Dendritic cell treated with granulocyte-macrophage colony-stimulating factor and Interleukin-4, amounts not matched to agents 40 ng/mL and 50 ng/mL, for 4 days (primary cell): ENCODE data around the gene RAI14.
"Not testable (repeated sequence)": the region's sequence is repeated elsewhere in the genome, so short reads cannot be mapped to it uniquely, and the experiment has no call there.

Experiments used
- H3K27ac Mint-ChIP-seq: one replicate; pipeline ENCODE4 v1.8.0; 2022; ENCODE audit warnings: mild to moderate bottlenecking, mixed read lengths
- H3K27me3 Mint-ChIP-seq: one replicate; pipeline ENCODE4 v1.8.0; 2022; ENCODE audit warnings: mild to moderate bottlenecking, mixed read lengths
- H3K36me3 Mint-ChIP-seq: one replicate; pipeline ENCODE4 v1.8.0; 2022; ENCODE audit warnings: low read depth, mixed read lengths
- H3K4me1 Mint-ChIP-seq: one replicate; pipeline ENCODE4 v1.8.0; 2022; ENCODE audit warnings: low read depth, mixed read lengths
- H3K4me3 Mint-ChIP-seq: one replicate; pipeline ENCODE4 v1.8.0; 2022; ENCODE audit warnings: mild to moderate bottlenecking, moderate library complexity, mixed read lengths
- H3K9me3 Mint-ChIP-seq: one replicate; pipeline ENCODE4 v1.8.0; 2022; ENCODE audit warnings: mixed read lengths
- intact Hi-C: fragments of 100-400 bp; cut with micrococcal nuclease; formaldehyde crosslinking; loops from one replicate; pipeline ENCODE4 v1.15.0; 2022

The RAI14 gene

GRCh38 chr5:34692786-34693185 is 36.7 kb downstream of the RAI14 start:
- no peak overlapping the region for H3K27ac Mint-ChIP-seq
- no peaks in the 10 kb centered on the region for H3K4me1 Mint-ChIP-seq
- H3K36me3 Mint-ChIP-seq = no peaks in the 10 kb centered on the region
- H3K4me3 Mint-ChIP-seq = no peak overlapping the region
- intact Hi-C loops = no loop called here
- no peaks in the 10 kb centered on the region for H3K9me3 Mint-ChIP-seq
- no peaks in the 10 kb centered on the region for H3K27me3 Mint-ChIP-seq

DNA sequence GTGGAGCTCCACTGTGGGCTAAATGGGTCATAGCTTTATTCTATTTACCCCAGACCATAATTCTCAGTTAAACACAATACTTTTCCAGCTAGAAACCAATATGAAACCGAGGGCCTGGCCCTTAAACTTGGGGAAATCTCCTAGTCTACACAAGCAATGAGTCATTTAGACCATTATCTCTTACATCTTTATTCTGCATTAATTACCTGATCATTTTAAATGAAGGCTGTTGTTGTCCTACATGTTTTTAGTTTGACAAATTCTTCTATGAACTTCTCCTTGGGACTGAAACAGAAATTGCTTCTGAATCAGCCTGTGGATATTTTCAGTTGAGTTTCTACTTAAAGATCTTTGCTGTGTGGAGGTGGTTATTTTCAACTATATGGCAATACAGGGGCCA is 37.9 kb downstream of the RAI14 start:
- H3K9me3 Mint-ChIP-seq = no peaks in the 10 kb centered on the region
- intact Hi-C loops = no loop called here
- H3K27ac Mint-ChIP-seq = no peak overlapping the region
- H3K27me3 Mint-ChIP-seq = no peaks in the 10 kb centered on the region
- no peaks in the 10 kb centered on the region for H3K4me1 Mint-ChIP-seq
- no peak overlapping the region for H3K4me3 Mint-ChIP-seq
- no peaks in the 10 kb centered on the region for H3K36me3 Mint-ChIP-seq

GRCh38 chr5:34694685-34695084 is 38.6 kb downstream of the RAI14 start:
- Mint-ChIP-seq H3K9me3 (no peaks in the 10 kb centered on the region), H3K4me1 (no peaks in the 10 kb centered on the region), H3K27ac (no peak overlapping the region), H3K27me3 (no peaks in the 10 kb centered on the region), H3K4me3 (no peak overlapping the region), H3K36me3 (no peaks in the 10 kb centered on the region)
- intact Hi-C loops = no loop called here

- Mint-ChIP-seq H3K9me3 (no peaks in the 10 kb centered on the region), H3K4me1 (no peaks in the 10 kb centered on the region), H3K4me3 (no peak overlapping the region), H3K27me3 (no peaks in the 10 kb centered on the region), H3K27ac (no peak overlapping the region), H3K36me3 (no peaks in the 10 kb centered on the region)
- intact Hi-C loops = no loop called here
Observed at GRCh38 chr5:34695275-34696027, 39.3 kb downstream of the RAI14 start.

DNA sequence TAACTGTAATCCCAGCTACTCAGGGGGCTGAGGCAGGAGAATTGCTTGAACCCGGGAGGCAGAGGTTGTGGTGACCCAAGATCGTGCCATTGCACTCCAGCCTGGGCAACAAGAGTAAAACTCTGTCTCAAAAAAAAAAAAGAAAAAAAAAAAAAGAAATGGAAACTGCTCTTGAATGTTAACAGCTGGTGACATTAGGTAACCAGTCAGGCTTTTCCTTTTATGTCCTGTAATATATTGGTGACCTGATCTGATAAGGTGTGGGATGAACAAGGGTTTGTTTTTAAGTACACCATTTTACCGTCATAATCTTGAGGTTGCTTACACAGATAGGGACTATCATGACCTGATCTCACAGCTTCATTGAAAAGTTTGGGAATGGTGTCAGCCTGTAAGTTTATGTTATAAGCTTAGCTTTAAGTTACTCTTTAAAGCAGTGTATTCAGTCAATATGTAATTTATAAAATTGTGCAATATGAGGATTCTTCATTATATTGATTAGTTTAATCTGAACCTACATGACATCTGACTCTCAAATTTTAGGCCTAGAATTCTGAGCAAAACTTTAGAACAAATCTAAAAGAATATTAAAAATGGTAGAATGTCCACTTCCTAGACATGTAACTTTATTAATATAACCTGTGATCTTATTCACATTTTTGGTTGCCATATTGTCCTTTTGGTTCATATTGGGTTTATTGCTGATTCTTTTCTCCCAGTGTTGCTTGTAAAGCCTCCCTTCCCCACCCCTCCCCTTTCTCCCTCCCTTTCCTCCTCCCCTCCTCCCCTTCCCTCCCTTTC is 41.4 kb downstream of the RAI14 start:
- Mint-ChIP-seq H3K9me3 (no peaks in the 10 kb centered on the region), H3K27ac (no peak overlapping the region), H3K4me3 (no peak overlapping the region), H3K27me3 (no peaks in the 10 kb centered on the region), H3K36me3 (no peaks in the 10 kb centered on the region), H3K4me1 (no peaks in the 10 kb centered on the region)
- intact Hi-C loops = no loop called here

DNA sequence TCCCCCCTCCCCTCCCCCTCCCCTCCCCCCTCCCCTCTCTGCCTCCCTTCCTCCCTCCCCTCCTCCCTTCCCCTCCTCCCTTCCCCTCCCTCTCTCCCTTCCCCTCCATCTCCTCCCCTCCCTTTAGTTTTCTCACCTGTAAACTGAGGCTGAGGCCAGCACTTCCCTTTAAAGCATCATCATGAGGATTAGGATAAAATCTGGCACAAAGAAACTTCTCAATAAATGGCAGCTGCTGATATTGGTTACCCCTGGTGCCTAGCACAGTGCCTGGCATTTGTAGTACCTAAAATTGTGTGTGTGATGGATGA is 41.9 kb downstream of the RAI14 start:
- H3K4me3 Mint-ChIP-seq = no peak overlapping the region
- H3K27me3 Mint-ChIP-seq = no peaks in the 10 kb centered on the region
- intact Hi-C loops = no loop called here
- no peaks in the 10 kb centered on the region for H3K36me3 Mint-ChIP-seq
- H3K4me1 Mint-ChIP-seq = no peaks in the 10 kb centered on the region
- H3K9me3 Mint-ChIP-seq = no peaks in the 10 kb centered on the region
- H3K27ac Mint-ChIP-seq = no peak overlapping the region

DNA sequence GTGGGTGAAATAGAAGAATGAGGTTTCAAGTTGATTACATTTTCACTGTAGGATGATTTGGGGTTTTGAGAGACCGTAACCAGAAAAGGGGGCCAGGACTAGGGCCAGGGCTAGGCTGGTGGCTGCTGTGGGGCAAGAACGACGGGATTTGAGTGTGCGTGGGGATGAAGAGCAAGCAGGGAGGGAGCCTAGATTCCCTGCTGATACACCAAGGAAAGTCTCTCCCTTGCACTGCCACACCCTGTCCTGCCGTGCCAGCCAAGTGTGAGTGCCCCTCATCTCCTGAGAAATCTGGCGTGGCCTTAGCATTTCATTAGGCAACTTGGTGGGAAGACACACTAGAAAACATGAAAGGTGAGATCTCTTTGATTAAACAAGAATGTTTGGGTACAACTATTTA is 42.6 kb downstream of the RAI14 start:
- Mint-ChIP-seq H3K9me3 (no peaks in the 10 kb centered on the region), H3K4me1 (no peaks in the 10 kb centered on the region), H3K4me3 (no peak overlapping the region), H3K36me3 (no peaks in the 10 kb centered on the region), H3K27ac (no peak overlapping the region), H3K27me3 (no peaks in the 10 kb centered on the region)
- intact Hi-C loops = no loop called here

DNA sequence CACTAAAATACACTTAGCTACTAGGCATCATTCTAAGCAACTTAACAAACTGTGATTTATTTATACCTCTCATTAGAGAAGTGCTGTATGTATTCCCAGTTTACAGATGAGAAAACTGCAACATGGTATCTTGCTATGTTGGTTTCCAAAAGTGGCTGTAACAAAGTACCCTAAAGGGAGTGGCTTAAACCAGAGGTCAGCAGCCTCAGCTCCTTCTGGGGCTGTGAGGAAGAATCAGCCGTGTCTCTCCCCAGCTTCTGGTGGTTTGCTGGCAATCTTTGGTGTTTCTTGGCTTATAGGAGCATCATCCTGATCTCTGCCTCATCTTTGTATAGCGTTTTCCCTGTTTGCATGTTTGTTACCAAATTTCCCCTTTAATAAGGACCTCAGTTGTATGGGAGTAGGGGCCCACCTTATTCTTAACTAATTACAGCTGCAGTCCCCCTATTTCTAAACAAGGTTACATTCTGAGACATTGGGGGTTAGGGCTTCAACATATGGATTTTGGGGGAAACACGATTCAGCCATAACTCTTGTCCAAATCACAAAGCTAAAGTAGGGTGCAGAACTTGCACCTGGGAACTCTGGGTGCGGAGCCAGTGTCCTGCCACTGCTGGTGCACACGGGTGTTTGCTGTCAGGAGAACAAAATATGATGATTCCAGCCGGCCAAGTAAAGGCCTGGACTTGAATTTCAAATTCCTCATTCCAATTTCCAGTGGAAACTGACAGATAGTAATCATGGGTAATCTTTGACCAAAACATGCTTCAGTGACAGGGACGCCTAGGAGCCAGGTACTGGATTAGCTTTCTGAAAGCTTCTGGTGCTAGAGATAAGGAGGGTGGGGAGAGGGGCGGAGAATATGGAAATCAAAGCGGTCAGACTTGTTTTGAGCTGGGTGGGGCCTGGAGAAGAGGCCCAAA is 43.3 kb downstream of the RAI14 start:
- intact Hi-C loops = no loop called here
- Mint-ChIP-seq H3K27ac (no peak overlapping the region), H3K9me3 (no peaks in the 10 kb centered on the region), H3K36me3 (no peaks in the 10 kb centered on the region), H3K4me1 (no peaks in the 10 kb centered on the region), H3K27me3 (no peaks in the 10 kb centered on the region), H3K4me3 (no peak overlapping the region)

DNA sequence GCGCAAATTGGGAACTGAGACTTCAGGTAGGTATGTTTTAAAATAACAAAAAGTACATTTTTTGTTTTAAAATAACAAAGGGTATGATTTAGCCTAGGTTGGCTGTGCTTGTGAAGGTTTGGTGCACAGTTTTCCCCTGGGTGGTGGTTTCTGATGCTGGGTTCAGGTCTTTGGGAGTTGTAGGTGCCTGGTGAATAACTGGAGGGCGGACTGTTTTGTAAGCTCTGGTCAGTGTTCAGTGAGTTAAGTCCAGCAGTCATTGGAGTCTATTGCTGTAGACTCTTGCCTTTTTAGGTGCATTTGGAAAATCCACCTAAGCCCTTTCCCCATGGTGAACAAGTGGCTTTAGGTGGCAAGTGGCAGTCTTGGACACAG is 43.9 kb downstream of the RAI14 start:
- Mint-ChIP-seq H3K4me1 (no peaks in the 10 kb centered on the region), H3K9me3 (no peaks in the 10 kb centered on the region), H3K36me3 (no peaks in the 10 kb centered on the region), H3K27ac (no peak overlapping the region), H3K27me3 (no peaks in the 10 kb centered on the region), H3K4me3 (no peak overlapping the region)
- intact Hi-C loops = no loop called here

DNA sequence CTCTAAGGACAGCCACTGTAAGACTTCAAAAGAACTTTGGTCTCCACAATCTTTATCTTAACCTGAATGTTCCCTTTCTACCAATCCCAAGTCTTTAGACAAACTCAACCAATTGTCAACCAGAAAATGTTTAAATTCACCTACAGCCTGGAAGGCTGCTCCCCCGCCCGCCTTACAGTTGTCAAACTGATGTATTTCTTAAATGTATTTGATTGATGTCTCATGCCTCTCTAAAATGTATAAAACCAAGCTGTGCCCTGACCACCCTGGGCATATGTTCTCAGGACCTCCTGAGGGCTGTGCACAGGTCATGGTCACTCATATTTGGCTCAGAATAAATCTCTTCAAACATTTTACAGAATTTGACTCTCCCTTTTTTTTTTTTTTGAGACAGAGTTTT is 45.3 kb downstream of the RAI14 start:
- H3K36me3 Mint-ChIP-seq, H3K27me3 Mint-ChIP-seq, H3K9me3 Mint-ChIP-seq, H3K4me1 Mint-ChIP-seq, H3K27ac Mint-ChIP-seq, intact Hi-C loops, H3K4me3 Mint-ChIP-seq: not testable (repeated sequence)

DNA sequence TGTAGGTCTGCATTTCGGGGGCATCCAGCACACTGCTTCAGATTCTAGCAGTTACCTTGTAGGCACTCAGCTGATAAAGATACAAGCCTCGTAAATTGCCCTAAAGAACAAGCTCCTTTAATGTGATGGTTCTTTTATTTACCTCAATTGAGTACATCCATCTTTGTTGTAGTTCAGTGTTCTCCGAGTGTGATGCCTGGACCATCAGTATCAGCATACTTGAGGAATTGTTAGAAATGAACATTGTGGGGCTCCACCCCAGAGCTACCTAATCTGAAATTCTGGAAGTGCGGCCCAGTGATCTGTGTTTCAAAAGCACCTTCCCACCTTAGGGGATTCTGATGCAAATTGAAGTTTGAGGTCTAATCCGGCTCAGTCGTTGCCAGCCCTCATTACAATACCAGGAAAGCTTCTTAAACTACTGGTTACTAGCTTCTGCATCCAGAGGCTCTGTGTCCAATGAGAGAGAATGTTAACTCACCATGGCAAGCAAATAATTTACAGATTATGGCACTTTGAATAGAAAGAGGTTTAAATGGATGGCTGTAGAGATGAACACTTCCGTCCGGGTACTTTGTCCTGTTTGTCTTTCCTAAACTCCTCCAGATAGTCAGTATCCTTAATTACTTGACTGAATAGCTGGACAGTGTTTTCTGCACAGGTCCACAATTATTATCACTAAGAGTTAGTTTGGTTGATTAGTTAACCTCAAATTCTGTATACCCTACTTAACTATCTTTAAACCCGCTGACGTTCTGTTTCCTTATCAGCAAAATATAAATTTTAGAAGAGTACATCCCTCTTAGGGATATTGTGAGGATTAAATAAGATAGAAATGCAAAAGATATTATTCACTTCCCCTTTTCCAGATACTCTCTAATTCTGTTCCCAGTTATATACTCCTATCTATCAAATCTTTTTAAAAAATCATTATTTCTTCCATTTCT is 47.9 kb downstream of the RAI14 start:
- Mint-ChIP-seq H3K27ac (no peak overlapping the region), H3K4me3 (no peak overlapping the region), H3K36me3 (no peaks in the 10 kb centered on the region), H3K27me3 (no peaks in the 10 kb centered on the region), H3K4me1 (no peaks in the 10 kb centered on the region), H3K9me3 (no peaks in the 10 kb centered on the region)
- intact Hi-C loops = no loop called here

DNA sequence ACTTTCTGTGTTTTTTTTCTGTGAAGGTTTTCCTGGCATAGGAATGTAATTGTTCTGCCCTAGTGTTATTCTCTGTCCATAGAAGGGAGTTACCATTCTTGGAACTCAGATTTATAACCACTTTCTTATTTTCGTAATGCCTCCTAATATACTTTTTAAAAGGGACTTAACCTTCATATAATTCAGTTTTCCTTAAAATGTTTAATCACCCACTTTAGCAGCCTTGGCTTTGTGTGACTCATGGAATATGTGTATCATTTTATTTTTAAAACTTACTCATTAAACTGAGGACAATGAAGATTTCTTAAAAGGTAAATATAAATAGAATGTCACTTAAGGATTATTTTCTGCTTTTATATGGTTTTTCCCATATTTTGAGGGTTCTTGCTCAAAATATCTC is 50.0 kb downstream of the RAI14 start:
- Mint-ChIP-seq H3K36me3 (no peaks in the 10 kb centered on the region), H3K4me3 (no peak overlapping the region), H3K9me3 (no peaks in the 10 kb centered on the region), H3K27me3 (no peaks in the 10 kb centered on the region), H3K27ac (no peak overlapping the region), H3K4me1 (no peaks in the 10 kb centered on the region)
- intact Hi-C loops = no loop called here

DNA sequence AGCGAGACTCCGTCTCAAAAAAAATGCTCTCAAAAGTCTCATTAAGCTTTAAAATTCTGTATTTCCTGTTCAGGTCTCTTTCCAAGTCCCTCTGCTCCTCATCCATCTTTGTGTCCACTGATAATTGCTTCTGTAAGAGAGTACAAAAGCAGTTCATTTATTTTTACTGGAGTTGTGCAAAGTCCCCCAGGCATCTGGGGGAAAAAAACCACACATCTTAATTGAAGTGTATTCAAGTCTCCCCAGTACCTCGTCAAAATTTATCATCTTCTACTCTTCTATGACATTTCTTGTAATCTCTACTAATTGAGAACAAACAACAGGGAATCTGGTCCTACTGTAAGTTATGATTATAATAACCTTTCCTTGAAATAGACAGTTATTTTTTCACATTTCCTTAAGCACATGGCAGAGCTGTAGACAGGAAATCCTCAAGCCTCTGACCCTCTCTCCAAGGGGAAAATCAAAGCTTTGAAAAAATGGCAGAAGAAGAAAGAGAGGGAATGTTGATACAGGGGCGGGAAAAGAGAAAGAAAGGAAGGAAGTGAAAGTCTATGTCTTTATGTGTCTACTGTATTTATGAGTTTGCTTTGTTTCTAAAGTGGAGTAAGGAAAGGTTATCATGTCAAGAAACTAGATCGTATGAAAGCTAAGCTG is 51.5 kb downstream of the RAI14 start:
- Mint-ChIP-seq H3K27me3 (no peaks in the 10 kb centered on the region), H3K27ac (no peak overlapping the region)

More for the DNA sequence above, 51.5 kb downstream of the RAI14 start:
- intact Hi-C loops = no loop called here
- Mint-ChIP-seq H3K36me3 (no peaks in the 10 kb centered on the region), H3K4me1 (no peaks in the 10 kb centered on the region), H3K9me3 (no peaks in the 10 kb centered on the region), H3K4me3 (no peak overlapping the region)
